CD8-positive, alpha-beta memory T cell (primary cell): ENCODE results near the gene IFIT1. TPM values are rescaled to one million over a fixed set of nuclear protein-coding genes. Genes with fewer than 3 reads are reported as not detected.
"Not testable (repeated sequence)": the region's sequence is repeated elsewhere in the genome, so short reads cannot be mapped to it uniquely, and the experiment has no call there.

Experiments
- CTCF ChIA-PET: fragments of 350-600 bp; sonication (Branson Sonifier 250); formaldehyde crosslinking; loops from one replicate; lab custom pipeline; 2021; ENCODE audit warnings: antibody characterized with exemption; lab: Charles Lee
- POLR2A ChIA-PET: fragments of 350-600 bp; sonication (Branson Sonifier 250); formaldehyde crosslinking; loops from one replicate; lab custom pipeline; 2021; ENCODE audit warnings: antibody characterized with exemption; lab: Charles Lee
- DNase-seq, 5 donors: peaks; one replicate each; pipeline versions ENCODE4 v3.0.0 to v3.0.0-alpha.2; 2020 to 2022; ENCODE audit warnings: mixed read lengths in 1 of 5
- H3K27ac ChIP-seq: one replicate; pipeline ENCODE4 v1.7.0; 2013; ENCODE audit warnings: low read depth, mild to moderate bottlenecking, low read length, moderate library complexity
- H3K27me3 ChIP-seq: 2 replicates; pipeline ENCODE4 v1.7.0; 2013; ENCODE audit warnings: low read length, mild to moderate bottlenecking; ENCODE audit not compliant: insufficient read depth, poor library complexity, severe bottlenecking
- H3K36me3 ChIP-seq: 2 replicates; pipeline ENCODE4 v1.7.0; 2013; ENCODE audit warnings: mild to moderate bottlenecking, low read length, moderate library complexity; ENCODE audit not compliant: insufficient read depth
- H3K4me1 ChIP-seq: 2 replicates; pipeline ENCODE4 v1.7.0; 2013; ENCODE audit warnings: mild to moderate bottlenecking, low read length, moderate library complexity; ENCODE audit not compliant: insufficient read depth
- H3K4me3 ChIP-seq: 2 replicates; pipeline ENCODE4 v1.7.0; 2013; ENCODE audit warnings: mild to moderate bottlenecking, low read length
- H3K9me3 ChIP-seq: 2 replicates; pipeline ENCODE4 v1.7.0; 2013; ENCODE audit warnings: mild to moderate bottlenecking, low read length
- H3K27ac Mint-ChIP-seq, 8 donors: one replicate each; pipeline ENCODE4 v1.8.0; 2020 to 2021; ENCODE audit warnings: mixed read lengths in 8 of 8, mild to moderate bottlenecking in 6 of 8, inconsistent platforms in 3 of 8, moderate library complexity in 3 of 8
- H3K27me3 Mint-ChIP-seq, 2 donors: one replicate each; pipeline ENCODE4 v1.8.0; 2020 to 2021; ENCODE audit warnings: mixed read lengths in 2 of 2, mild to moderate bottlenecking in 1 of 2, moderate library complexity in 1 of 2
- H3K36me3 Mint-ChIP-seq, 3 donors: one replicate each; pipeline ENCODE4 v1.8.0; 2020 to 2021; ENCODE audit warnings: mixed read lengths in 3 of 3, inconsistent platforms in 1 of 3, mild to moderate bottlenecking in 1 of 3
- H3K4me1 Mint-ChIP-seq, 3 donors: one replicate each; pipeline ENCODE4 v1.8.0; 2020 to 2021; ENCODE audit warnings: mixed read lengths in 3 of 3, inconsistent platforms in 1 of 3, mild to moderate bottlenecking in 1 of 3
- H3K4me3 Mint-ChIP-seq, 7 donors: one replicate each; pipeline ENCODE4 v1.8.0; 2020 to 2021; ENCODE audit warnings: mixed read lengths in 7 of 7, mild to moderate bottlenecking in 6 of 7, moderate library complexity in 4 of 7, inconsistent platforms in 2 of 7
- H3K9me3 Mint-ChIP-seq, 5 donors: one replicate each; pipeline ENCODE4 v1.8.0; 2020 to 2022; ENCODE audit warnings: mixed read lengths in 5 of 5, mild to moderate bottlenecking in 3 of 5, moderate library complexity in 2 of 5, inconsistent platforms in 1 of 5
- polyA plus RNA-seq: library from polyadenylated mRNA; unstranded; fragments of 300-500 nt; fragmentation: Illumina TruSeq; gene quantifications from one replicate; pipeline ENCODE4 v1.2.3, GENCODE V29; 2021
- total RNA-seq, 2 experiments: library from RNA; stranded (reverse); gene quantifications; one replicate each; pipeline ENCODE4 v1.2.3, GENCODE V29; 2021

IFIT1 gene
- total and polyA plus RNA-seq, 3 experiments from 2014 or later: 0.39 to 4.1 (median 0.71) TPM

GRCh38 chr10:89407792-89408191 is 15.4 kb downstream of the IFIT1 start:
- H3K4me3 ChIP-seq, H3K36me3 ChIP-seq, H3K27ac ChIP-seq, H3K4me3 Mint-ChIP-seq, H3K9me3 Mint-ChIP-seq, CTCF ChIA-PET, H3K27ac Mint-ChIP-seq, H3K27me3 Mint-ChIP-seq, H3K27me3 ChIP-seq, DNase-seq, H3K4me1 ChIP-seq, POLR2A ChIA-PET, H3K9me3 ChIP-seq: not testable (repeated sequence)
- Mint-ChIP-seq H3K4me1 (peaks cover 11 to 18% (median 18%) of the 10 kb centered on the region in 3 donors), H3K36me3 (peaks cover 3 to 12% (median 12%) of the 10 kb centered on the region in 3 donors)

DNA sequence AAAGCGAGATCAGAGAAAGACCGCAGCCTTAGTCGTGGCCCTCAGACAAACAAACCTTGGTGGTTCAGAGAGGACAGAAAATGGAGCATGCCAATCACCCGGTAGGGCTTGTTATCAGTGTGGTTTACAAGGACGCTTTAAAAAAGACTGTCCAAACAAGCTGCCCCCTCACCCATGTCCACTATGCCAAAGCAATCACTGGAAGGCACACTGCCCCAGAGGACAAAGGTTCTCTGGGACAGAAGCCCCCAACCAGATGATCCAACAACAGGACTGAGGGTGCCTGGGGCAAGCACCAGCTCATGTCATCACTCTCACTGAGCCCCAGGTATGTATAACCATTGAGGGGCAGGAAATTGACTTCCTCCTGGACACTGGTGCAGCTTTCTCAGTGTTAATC is 16.9 kb downstream of the IFIT1 start:
- H3K36me3 ChIP-seq, H3K36me3 Mint-ChIP-seq, H3K27me3 ChIP-seq, POLR2A ChIA-PET, H3K27ac ChIP-seq, H3K27me3 Mint-ChIP-seq, H3K4me3 Mint-ChIP-seq, H3K4me3 ChIP-seq, CTCF ChIA-PET, H3K9me3 Mint-ChIP-seq, H3K9me3 ChIP-seq, DNase-seq: not testable (repeated sequence)
- H3K27ac Mint-ChIP-seq: peak overlapping the region in 1 of 8 donors; percentile 69
- H3K4me1 Mint-ChIP-seq: peaks cover 20 to 33% (median 29%) of the 10 kb centered on the region in 3 donors
- H3K4me1 ChIP-seq: peaks cover 13% of the 10 kb centered on the region

DNA sequence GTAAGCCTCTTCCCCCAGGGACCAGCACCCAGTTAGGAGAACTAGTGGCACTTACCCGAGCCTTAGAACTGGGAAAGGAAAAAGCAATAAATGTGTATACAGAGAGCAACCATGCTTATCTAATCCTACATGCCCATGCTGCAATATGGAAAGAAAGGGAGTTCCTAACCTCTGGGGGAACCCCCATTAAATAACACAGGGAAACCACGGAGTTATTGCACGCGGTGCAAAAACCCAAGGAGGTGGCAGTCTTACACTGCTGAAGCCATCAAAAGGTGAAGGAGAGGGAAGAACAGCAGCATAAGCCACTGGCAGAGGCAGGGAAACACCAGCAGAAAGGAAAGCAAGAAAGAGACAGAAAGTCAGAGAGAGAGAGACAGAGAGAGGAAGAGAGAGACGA is 18.1 kb downstream of the IFIT1 start:
- H3K36me3 Mint-ChIP-seq: peaks cover 0 to 13% (median 8%) of the 10 kb centered on the region in 3 donors
- H3K4me1 Mint-ChIP-seq: peaks cover 25 to 39% (median 34%) of the 10 kb centered on the region in 3 donors
- peak overlapping the region in 1 of 7 donors; percentile 61 for H3K4me3 Mint-ChIP-seq
- H3K36me3 ChIP-seq, H3K27ac ChIP-seq, H3K27me3 ChIP-seq, H3K9me3 Mint-ChIP-seq, DNase-seq, CTCF ChIA-PET, H3K4me3 ChIP-seq, H3K27me3 Mint-ChIP-seq, H3K9me3 ChIP-seq, POLR2A ChIA-PET: not testable (repeated sequence)
- H3K4me1 ChIP-seq: peaks cover 16% of the 10 kb centered on the region
- H3K27ac Mint-ChIP-seq: peak overlapping the region in 3 of 8 donors; percentile 22 to 89 (median 38)

GRCh38 chr10:89411135-89411534 is 18.7 kb downstream of the IFIT1 start:
- H3K27ac ChIP-seq, H3K9me3 Mint-ChIP-seq, DNase-seq, H3K9me3 ChIP-seq, H3K27me3 ChIP-seq, H3K27me3 Mint-ChIP-seq, H3K4me3 ChIP-seq, CTCF ChIA-PET, H3K36me3 ChIP-seq: not testable (repeated sequence)
- H3K4me1 Mint-ChIP-seq: peaks cover 30 to 45% (median 40%) of the 10 kb centered on the region in 3 donors
- H3K36me3 Mint-ChIP-seq: peaks cover 0 to 13% (median 6%) of the 10 kb centered on the region in 3 donors
- H3K4me1 ChIP-seq: peaks cover 22% of the 10 kb centered on the region
- peak overlapping the region in 2 of 7 donors; percentile 17 to 61 for H3K4me3 Mint-ChIP-seq
- peak overlapping the region in 1 of 8 donors; percentile 89 for H3K27ac Mint-ChIP-seq
- POLR2A ChIA-PET: interaction anchor here (0.6 kb wide), 1 partner anchor 587 kb away, joined by 4 read pairs; no protein-coding TSS in a partner anchor

DNA sequence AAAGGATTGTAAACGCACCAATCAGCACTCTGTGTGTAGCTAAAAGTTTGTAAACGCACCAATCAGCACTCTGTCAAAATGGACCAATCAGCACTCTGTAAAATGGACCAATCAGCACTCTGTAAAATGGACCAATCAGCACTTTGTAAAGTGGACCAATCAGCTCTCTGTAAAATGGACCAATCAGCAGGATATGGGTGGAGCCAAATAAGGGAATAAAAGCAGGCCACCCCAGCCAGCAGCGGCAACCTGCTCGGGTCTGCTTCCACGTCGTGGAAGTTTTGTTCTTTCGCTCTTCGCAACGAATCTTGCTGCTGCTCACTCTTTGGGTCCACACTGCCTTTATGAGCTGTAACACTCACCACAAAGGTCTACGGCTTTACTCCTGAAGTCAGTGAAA is 19.9 kb downstream of the IFIT1 start:
- H3K9me3 ChIP-seq, H3K27ac ChIP-seq, POLR2A ChIA-PET, H3K27me3 Mint-ChIP-seq, H3K27me3 ChIP-seq, H3K9me3 Mint-ChIP-seq, H3K36me3 ChIP-seq: not testable (repeated sequence)
- Mint-ChIP-seq H3K36me3 (peaks cover 0 to 15% (median 3%) of the 10 kb centered on the region in 3 donors), H3K4me3 (peak overlapping the region; percentile 9 to 69 (median 54)), H3K27ac (peak overlapping the region; percentile 34 to 89 (median 76)), H3K4me1 (peaks cover 37 to 56% (median 52%) of the 10 kb centered on the region in 3 donors)
- CTCF ChIA-PET: interaction anchor here (1.1 kb wide), 1 partner anchor 9 kb away, joined by 4 read pairs; no protein-coding TSS in a partner anchor
- Histone ChIP-seq H3K4me1 (peaks cover 26% of the 10 kb centered on the region), H3K4me3 (peak overlapping the region; percentile 14)
- peak in 3 of 5 donors; percentile 38 to 54 (median 54) for DNase-seq

GRCh38 chr10:89413398-89413912 is 21.0 kb downstream of the IFIT1 start:
- peaks cover 0 to 25% (median 6%) of the 10 kb centered on the region in 3 donors for H3K36me3 Mint-ChIP-seq
- H3K27ac ChIP-seq: no peak overlapping the region

DNA sequence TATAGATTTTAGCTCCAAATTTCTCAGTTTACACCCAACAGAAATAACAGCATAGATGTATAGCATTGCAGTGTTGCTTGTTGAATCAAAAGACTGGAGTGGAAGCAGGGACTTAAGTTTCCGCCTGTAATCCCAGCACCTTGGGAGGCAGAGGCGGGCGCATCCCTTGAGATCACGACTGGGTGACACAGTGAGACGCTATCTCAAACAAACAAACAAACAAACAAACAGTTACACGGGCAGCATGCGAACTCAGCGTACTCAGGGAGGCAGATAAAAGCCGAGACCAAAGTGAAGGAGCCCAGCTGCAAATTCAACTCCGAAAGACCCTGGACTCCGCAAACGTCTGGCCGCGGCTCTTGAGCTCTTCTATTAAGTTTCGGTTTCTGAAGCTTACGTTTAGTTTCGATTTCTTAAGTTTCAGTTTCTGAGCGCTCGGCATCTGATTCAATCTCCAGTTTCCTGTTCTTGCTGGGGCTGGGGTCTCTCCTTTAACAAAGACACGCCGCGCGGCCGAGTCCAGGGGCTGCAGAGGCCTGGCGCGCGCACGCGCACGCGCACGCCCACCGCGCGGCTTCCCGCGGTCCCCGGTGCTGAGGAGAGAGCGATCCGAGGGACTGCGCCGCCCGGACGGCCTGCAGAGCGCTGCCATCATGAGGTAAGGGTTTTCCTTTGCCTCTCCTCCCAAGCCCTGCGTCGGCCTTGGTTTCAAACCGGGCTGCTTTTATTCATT is 21.9 kb downstream of the IFIT1 start, which contains the start of gene IFIT5:
Gene IFIT5, plus strand, starts transcription at position 423 of the 733 bp plus-strand sequence. Its CDS starts 231 bp downstream, at position 654.
- no peaks in the 10 kb centered on the region for H3K9me3 Mint-ChIP-seq
- ChIA-PET CTCF (interaction anchor here (0.8 to 1.4 kb wide), 9 partner anchors 13 to 163 kb away, joined by 3 to 6 read pairs (median 3); partner anchors contain the start of genes IFIT1, IFIT2 and LIPA), POLR2A (interaction anchor here (0.7 to 1.6 kb wide), 8 partner anchors 22 to 1749 kb away, joined by 3 to 30 read pairs (median 4); partner anchors contain the start of genes IFIT1, IFIT2, KIF20B and LIPA)
- peak within 1 kb of the TSS; percentile 92 to 97 (median 95) for H3K4me3 Mint-ChIP-seq
- no peaks in the 10 kb centered on the region for H3K27me3 Mint-ChIP-seq
- DNase-seq: peak; percentile 52 to 82 (median 76)
- Histone ChIP-seq H3K36me3 (no peaks in the 10 kb centered on the region), H3K27ac (peak within 1 kb of the TSS; percentile 88), H3K9me3 (no peaks in the 10 kb centered on the region), H3K27me3 (no peaks in the 10 kb centered on the region), H3K4me3 (peak within 1 kb of the TSS; percentile 88), H3K4me1 (peaks cover 39% of the 10 kb centered on the region)
- H3K27ac Mint-ChIP-seq: peak within 1 kb of the TSS; percentile 89 to 100 (median 98)
- peaks cover 0 to 25% (median 6%) of the 10 kb centered on the region in 3 donors for H3K36me3 Mint-ChIP-seq
- peaks cover 56 to 71% (median 70%) of the 10 kb centered on the region in 3 donors for H3K4me1 Mint-ChIP-seq

More at GRCh38 chr10:89413398-89413912, 21.0 kb downstream of the IFIT1 start:
- Histone ChIP-seq H3K36me3 (no peaks in the 10 kb centered on the region), H3K4me3 (peak overlapping the region; percentile 88), H3K27me3 (no peaks in the 10 kb centered on the region), H3K4me1 (peaks cover 30% of the 10 kb centered on the region), H3K9me3 (no peaks in the 10 kb centered on the region)
- DNase-seq: no peak
- H3K27ac Mint-ChIP-seq: peak overlapping the region; percentile 89 to 100 (median 98)
- no peaks in the 10 kb centered on the region for H3K9me3 Mint-ChIP-seq
- CTCF ChIA-PET: interaction anchor here (1.0 to 1.2 kb wide), 3 partner anchors 12 to 163 kb away, joined by 3 to 4 read pairs (median 3); partner anchors contain the start of gene LIPA
- peak overlapping the region; percentile 92 to 97 (median 95) for H3K4me3 Mint-ChIP-seq
- POLR2A ChIA-PET: interaction anchor here (1.0 to 1.4 kb wide), 5 partner anchors 81 to 1750 kb away, joined by 3 to 9 read pairs (median 4); partner anchors contain the start of genes IFIT2 and LIPA
- peaks cover 49 to 68% (median 63%) of the 10 kb centered on the region in 3 donors for H3K4me1 Mint-ChIP-seq
- no peaks in the 10 kb centered on the region for H3K27me3 Mint-ChIP-seq
